ENCODE data around the gene R3HDM2. TPM values are rescaled to one million over a fixed set of nuclear protein-coding genes. Genes with fewer than 3 reads are reported as not detected.
"Not testable (repeated sequence)": the region's sequence is repeated elsewhere in the genome, so short reads cannot be mapped to it uniquely, and the experiment has no call there.

R3HDM2 gene
- total RNA-seq, 3 donors from 2014 or later, result 31.6 to 43.0 (median 35.7) TPM

GRCh38 chr12:57431654-57432188 lies 878 bp upstream of the R3HDM2 start:
- DNase-seq (ENCODE audit: low spot score in 2 of 2), result no peak
- TF ChIP-seq, protein P1, sequence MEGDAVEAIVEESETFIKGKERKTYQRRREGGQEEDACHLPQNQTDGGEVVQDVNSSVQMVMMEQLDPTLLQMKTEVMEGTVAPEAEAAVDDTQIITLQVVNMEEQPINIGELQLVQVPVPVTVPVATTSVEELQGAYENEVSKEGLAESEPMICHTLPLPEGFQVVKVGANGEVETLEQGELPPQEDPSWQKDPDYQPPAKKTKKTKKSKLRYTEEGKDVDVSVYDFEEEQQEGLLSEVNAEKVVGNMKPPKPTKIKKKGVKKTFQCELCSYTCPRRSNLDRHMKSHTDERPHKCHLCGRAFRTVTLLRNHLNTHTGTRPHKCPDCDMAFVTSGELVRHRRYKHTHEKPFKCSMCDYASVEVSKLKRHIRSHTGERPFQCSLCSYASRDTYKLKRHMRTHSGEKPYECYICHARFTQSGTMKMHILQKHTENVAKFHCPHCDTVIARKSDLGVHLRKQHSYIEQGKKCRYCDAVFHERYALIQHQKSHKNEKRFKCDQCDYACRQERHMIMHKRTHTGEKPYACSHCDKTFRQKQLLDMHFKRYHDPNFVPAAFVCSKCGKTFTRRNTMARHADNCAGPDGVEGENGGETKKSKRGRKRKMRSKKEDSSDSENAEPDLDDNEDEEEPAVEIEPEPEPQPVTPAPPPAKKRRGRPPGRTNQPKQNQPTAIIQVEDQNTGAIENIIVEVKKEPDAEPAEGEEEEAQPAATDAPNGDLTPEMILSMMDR (IDR thresholded peaks at IDR 0.05), result no peak
- TF ChIP-seq POLR2AphosphoS5 (IDR thresholded peaks at IDR 0.05), result no peak
- TF ChIP-seq POLR2A (IDR thresholded peaks at IDR 0.05), result no peak
- H3K4me3 ChIP-seq, result peak overlapping the region; percentile 72 to 97 (median 73)

GRCh38 chr12:57430112-57430930 lies 522 bp downstream of the R3HDM2 start:
- no peak for TF ChIP-seq POLR2A (IDR thresholded peaks at IDR 0.05)
- TF ChIP-seq POLR2AphosphoS5 (IDR thresholded peaks at IDR 0.05), result no peak
- TF ChIP-seq, protein P1 (IDR thresholded peaks at IDR 0.05), result no peak
- peak overlapping the region; percentile 72 to 97 (median 73) for H3K4me3 ChIP-seq
- no peaks in the 10 kb centered on the region for H3K9me3 ChIP-seq
- H3K36me3 ChIP-seq, result no peaks in the 10 kb centered on the region
- peak in 1 of 2 donors; percentile 32 for DNase-seq (ENCODE audit: low spot score in 2 of 2)
- intact Hi-C loops (cut with DNase I; ENCODE audit: low total_unique reads), result no loop called here
- peaks cover 0 to 8% of the 10 kb centered on the region in 2 donors for H3K4me1 ChIP-seq
- H3K27me3 ChIP-seq, result no peaks in the 10 kb centered on the region
- peak overlapping the region; percentile 97 to 100 for H3K27ac ChIP-seq

More at GRCh38 chr12:57431654-57432188, 878 bp upstream of the R3HDM2 start:
- H3K27me3 ChIP-seq, result no peaks in the 10 kb centered on the region
- H3K27ac ChIP-seq, result peak overlapping the region; percentile 97 to 100
- intact Hi-C loops (cut with DNase I; ENCODE audit: low total_unique reads), result no loop called here
- H3K9me3 ChIP-seq, result no peaks in the 10 kb centered on the region
- H3K36me3 ChIP-seq, result no peaks in the 10 kb centered on the region
- peaks cover 0 to 8% of the 10 kb centered on the region in 2 donors for H3K4me1 ChIP-seq

GRCh38 chr12:57429473-57430111 lies 1.3 kb downstream of the R3HDM2 start:
- intact Hi-C loops (cut with DNase I; ENCODE audit: low total_unique reads), result no loop called here

GRCh38 chr12:57428965-57429364 lies 1.9 kb downstream of the R3HDM2 start:
- H3K36me3 ChIP-seq, result no peaks in the 10 kb centered on the region
- DNase-seq (ENCODE audit: low spot score in 2 of 2), result no peak
- peak overlapping the region in 1 of 3 donors; percentile 97 for H3K4me3 ChIP-seq
- H3K9me3 ChIP-seq, result no peaks in the 10 kb centered on the region
- H3K27ac ChIP-seq, result peak overlapping the region in 1 of 2 donors; percentile 97
- H3K27me3 ChIP-seq, result no peaks in the 10 kb centered on the region
- TF ChIP-seq POLR2A (IDR thresholded peaks at IDR 0.05), result no peak
- TF ChIP-seq POLR2AphosphoS5 (IDR thresholded peaks at IDR 0.05), result no peak
- TF ChIP-seq, protein P1 (IDR thresholded peaks at IDR 0.05), result no peak
- intact Hi-C loops (cut with DNase I; ENCODE audit: low total_unique reads), result no loop called here
- H3K4me1 ChIP-seq, result peaks cover 0 to 8% of the 10 kb centered on the region in 2 donors

More at GRCh38 chr12:57429473-57430111, 1.3 kb downstream of the R3HDM2 start:
- Histone ChIP-seq H3K4me3 (peak overlapping the region; percentile 72 to 97 (median 73)), H3K27ac (peak overlapping the region; percentile 97 to 100), H3K36me3 (no peaks in the 10 kb centered on the region), H3K9me3 (no peaks in the 10 kb centered on the region), H3K4me1 (peaks cover 0 to 8% of the 10 kb centered on the region in 2 donors), H3K27me3 (no peaks in the 10 kb centered on the region)
- no peak for TF ChIP-seq POLR2A (IDR thresholded peaks at IDR 0.05)
- no peak for TF ChIP-seq POLR2AphosphoS5 (IDR thresholded peaks at IDR 0.05)
- TF ChIP-seq, protein P1 (IDR thresholded peaks at IDR 0.05), result no peak
- no peak for DNase-seq (ENCODE audit: low spot score in 2 of 2)

DNA sequence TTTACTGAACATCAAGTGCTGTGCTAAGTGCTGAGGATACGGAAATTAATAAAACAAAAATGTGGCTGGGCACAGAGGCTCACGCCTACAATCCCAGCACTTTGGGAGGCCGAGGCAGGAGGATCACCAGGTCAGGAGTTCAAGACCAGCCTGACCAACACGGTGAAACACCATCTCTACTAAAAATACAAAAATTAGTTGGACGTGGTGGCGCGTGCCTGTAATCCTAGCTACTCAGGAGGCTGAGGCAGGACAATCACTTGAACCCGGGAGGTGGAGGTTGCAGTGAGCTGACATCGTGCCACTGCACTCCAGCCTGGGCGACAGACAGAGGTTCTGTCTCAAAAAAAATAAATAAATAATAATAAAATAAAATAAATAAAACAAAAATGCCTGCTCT lies 3.9 kb downstream of the R3HDM2 start:
- H3K4me1 ChIP-seq; H3K36me3 ChIP-seq; H3K4me3 ChIP-seq; H3K27me3 ChIP-seq; intact Hi-C loops (cut with DNase I; ENCODE audit: low total_unique reads); H3K27ac ChIP-seq; DNase-seq (ENCODE audit: low spot score in 2 of 2); H3K9me3 ChIP-seq: not testable (repeated sequence)

Data from breast epithelium (tissue), 4 donors.